Lower leg skin (tissue), 4 donors: ENCODE results near the gene ARNT2. TPM values are rescaled to one million over a fixed set of nuclear protein-coding genes. Genes with fewer than 3 reads are reported as not detected.

Experiments
- DNase-seq, 2 donors: peaks; one replicate each; pipeline ENCODE4 v3.0.0-alpha.2; 2019; ENCODE audit warnings: low spot score in 2 of 2
- H3K4me3 ChIP-seq: fragments of 200-600 bp; sonication (generic); 2 replicates; pipeline ENCODE4 v1.5.1; 2017; ENCODE audit warnings: mild to moderate bottlenecking, low read depth; ENCODE audit not compliant: poor library complexity, severe bottlenecking
- POLR2A ChIP-seq, 2 donors: fragments of 450-650 bp; IDR thresholded peaks; one replicate each; pipeline ENCODE4 v1.6.1; 2016 to 2017; ENCODE audit warnings: antibody characterized with exemption in 2 of 2, mild to moderate bottlenecking in 1 of 2, moderate library complexity in 1 of 2
- WGBS, 2 donors: methylation state at CpG; one replicate each; pipeline ENCODE4 v1.1.5; 2018; 5-methylcytosine and 5-hydroxymethylcytosine counted together
- intact Hi-C: fragments of 100-400 bp; cut with DNase I; formaldehyde crosslinking; loops from one replicate; pipeline ENCODE4 v1.15.0; 2023; ENCODE audit warnings: low total_unique reads
- total RNA-seq, 4 donors: library from RNA; depleted of rRNA; stranded (reverse); fragments of >200 nt; gene quantifications; one replicate each; pipeline ENCODE4 v1.1.0, GENCODE V29; 2016
- TF ChIP-seq, protein P1 (sequence below), 3 donors: fragments of 450-650 bp; IDR thresholded peaks; one replicate each; pipeline ENCODE4 v1.5.1; 2016; ENCODE audit warnings: antibody characterized with exemption in 3 of 3, mild to moderate bottlenecking in 3 of 3, moderate library complexity in 2 of 3

ARNT2 gene
- total RNA-seq, 4 donors from 2014 or later = 1.7 to 8.7 (median 3.0) TPM

DNA sequence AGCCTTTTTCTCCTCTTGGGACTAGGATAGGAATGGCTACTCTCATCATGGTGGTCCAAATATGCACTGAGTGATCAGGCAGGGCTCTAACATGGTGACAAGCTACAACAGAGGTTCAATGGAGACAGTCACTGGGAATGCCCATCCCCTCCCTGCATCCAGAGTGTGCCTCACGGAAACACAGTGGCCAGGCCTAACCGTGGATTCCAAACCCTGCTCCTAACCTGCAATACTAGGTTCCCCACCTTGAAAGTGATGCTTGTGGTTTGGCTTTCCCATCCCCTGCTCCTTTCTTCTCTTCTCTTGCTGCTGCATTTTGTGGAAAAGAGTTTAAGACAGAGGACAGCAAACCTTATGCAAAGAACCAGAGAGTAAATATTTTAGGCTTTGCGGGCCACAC, 216.0 kb downstream of the ARNT2 start:
- 91 to 94% methylated on average over 3 of the region's 3 CpGs for WGBS, 2 donors
- H3K4me3 ChIP-seq = no peak overlapping the region
- no peak for TF ChIP-seq POLR2A (IDR thresholded peaks at IDR 0.05)
- TF ChIP-seq, protein P1, sequence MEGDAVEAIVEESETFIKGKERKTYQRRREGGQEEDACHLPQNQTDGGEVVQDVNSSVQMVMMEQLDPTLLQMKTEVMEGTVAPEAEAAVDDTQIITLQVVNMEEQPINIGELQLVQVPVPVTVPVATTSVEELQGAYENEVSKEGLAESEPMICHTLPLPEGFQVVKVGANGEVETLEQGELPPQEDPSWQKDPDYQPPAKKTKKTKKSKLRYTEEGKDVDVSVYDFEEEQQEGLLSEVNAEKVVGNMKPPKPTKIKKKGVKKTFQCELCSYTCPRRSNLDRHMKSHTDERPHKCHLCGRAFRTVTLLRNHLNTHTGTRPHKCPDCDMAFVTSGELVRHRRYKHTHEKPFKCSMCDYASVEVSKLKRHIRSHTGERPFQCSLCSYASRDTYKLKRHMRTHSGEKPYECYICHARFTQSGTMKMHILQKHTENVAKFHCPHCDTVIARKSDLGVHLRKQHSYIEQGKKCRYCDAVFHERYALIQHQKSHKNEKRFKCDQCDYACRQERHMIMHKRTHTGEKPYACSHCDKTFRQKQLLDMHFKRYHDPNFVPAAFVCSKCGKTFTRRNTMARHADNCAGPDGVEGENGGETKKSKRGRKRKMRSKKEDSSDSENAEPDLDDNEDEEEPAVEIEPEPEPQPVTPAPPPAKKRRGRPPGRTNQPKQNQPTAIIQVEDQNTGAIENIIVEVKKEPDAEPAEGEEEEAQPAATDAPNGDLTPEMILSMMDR (IDR thresholded peaks at IDR 0.05) = no peak
- intact Hi-C loops = loop anchor here (10.0 kb wide), 1 partner anchor 155 kb away; the partner anchor contains the start of gene CEMIP
- no peak for DNase-seq

DNA sequence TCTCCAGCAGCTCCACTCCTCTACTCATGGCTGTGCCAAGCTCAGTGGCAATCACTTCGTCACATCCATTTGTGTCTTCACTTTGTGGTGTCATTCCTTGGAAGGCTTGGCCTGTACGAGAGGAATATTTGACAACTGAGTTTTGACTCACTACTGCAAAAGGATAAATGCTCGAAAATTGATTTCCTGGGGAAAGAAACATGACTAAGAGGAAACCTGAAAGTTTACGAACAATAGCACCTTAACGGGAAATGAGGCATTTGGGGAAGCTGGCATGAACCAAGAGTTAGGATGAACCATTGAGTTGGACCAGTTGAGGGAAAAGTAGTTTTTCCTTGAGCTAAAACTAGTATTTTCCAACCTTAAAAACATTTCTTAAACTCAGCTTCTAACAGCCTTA, 216.7 kb downstream of the ARNT2 start:
- TF ChIP-seq POLR2A (IDR thresholded peaks at IDR 0.05) = no peak
- TF ChIP-seq, protein P1 (IDR thresholded peaks at IDR 0.05) = no peak
- intact Hi-C loops = loop anchor here (10.0 kb wide), 1 partner anchor 154 kb away; the partner anchor contains the start of gene CEMIP
- WGBS, 2 donors = 76 to 82% methylated on average over 5 of the region's 5 CpGs
- no peak for DNase-seq
- no peak overlapping the region for H3K4me3 ChIP-seq

DNA sequence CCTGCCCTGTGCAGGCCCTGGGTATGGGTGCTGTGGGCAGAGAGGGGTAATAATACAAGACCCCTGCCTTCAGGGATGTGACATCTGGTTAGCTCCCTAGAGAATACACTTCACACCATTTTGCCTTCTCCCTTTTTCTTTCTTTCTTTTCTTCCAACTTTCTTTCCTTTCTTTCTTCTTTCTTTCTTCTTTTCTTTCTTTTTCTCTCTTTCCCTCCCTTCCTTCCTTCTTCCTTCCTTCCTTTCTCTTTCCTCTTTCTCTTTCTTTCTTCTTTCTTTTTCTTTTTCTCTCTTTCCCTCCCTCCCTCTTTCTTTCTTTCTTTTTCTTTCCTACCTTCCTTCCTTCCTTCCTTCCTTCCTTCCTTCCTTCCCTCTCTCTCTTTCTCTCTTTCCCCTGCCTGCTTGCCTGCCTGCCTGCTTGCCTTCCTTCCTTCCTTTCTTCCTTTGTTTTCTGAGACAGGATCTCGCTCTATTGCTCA, 222.5 kb downstream of the ARNT2 start:
- no peak overlapping the region for H3K4me3 ChIP-seq
- DNase-seq = no peak
- intact Hi-C loops = loop anchor here (10.0 kb wide), 1 partner anchor 148 kb away; the partner anchor contains the start of gene CEMIP
- 93 to 96% methylated on average over 1 of the region's 1 CpG for WGBS, 2 donors
- TF ChIP-seq POLR2A (IDR thresholded peaks at IDR 0.05) = no peak
- TF ChIP-seq, protein P1 (IDR thresholded peaks at IDR 0.05) = no peak

DNA sequence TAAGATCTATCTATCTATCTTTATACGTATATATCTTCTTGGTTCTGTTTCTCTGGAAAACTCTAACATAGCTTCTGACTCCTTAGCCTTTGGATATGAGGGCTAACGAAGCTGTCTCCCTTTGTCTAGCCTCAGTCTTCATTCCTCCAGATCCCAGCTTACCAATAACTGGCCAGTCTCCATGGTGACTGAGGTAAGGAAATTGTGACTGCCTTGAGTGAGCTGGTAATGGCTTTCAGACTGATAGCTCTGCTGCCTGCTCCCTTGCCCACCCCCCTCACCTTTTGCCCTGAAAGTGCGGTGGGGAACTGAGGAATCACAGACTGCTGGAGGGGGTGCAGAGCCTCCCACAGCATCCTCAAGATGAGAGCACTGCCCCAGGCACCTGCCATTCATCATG, 225.2 kb downstream of the ARNT2 start:
- DNase-seq = no peak
- intact Hi-C loops = loop anchor here (10.0 kb wide), 1 partner anchor 145 kb away; the partner anchor contains the start of gene CEMIP
- TF ChIP-seq POLR2A (IDR thresholded peaks at IDR 0.05) = no peak
- TF ChIP-seq, protein P1 (IDR thresholded peaks at IDR 0.05) = no peak
- no peak overlapping the region for H3K4me3 ChIP-seq
- WGBS, 2 donors = 85 to 100% methylated on average over 3 of the region's 3 CpGs

DNA sequence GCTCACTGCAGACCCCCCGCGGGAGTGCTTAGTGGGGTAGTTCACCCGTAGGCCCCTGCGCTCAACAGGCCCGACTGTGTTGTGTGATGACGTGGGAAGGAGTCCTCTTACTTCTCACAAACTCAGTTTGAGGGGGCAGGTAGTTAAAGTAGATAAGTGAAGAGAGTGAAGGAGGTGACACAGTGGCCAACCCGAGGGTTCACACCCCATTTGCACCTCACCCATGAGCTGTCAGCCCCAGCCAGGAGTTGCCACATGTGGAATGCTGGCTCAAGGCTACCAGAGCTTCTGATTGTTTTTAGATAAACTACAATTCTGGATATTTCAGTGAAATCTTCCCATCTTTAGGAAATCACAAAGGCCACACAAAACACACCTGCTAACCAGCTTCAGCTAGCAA, 226.8 kb downstream of the ARNT2 start:
- no peak overlapping the region for H3K4me3 ChIP-seq
- no peak for DNase-seq
- intact Hi-C loops = no loop called here
- TF ChIP-seq, protein P1 (IDR thresholded peaks at IDR 0.05) = no peak
- no peak for TF ChIP-seq POLR2A (IDR thresholded peaks at IDR 0.05)
- 92 to 95% methylated on average over 7 of the region's 7 CpGs for WGBS, 2 donors

DNA sequence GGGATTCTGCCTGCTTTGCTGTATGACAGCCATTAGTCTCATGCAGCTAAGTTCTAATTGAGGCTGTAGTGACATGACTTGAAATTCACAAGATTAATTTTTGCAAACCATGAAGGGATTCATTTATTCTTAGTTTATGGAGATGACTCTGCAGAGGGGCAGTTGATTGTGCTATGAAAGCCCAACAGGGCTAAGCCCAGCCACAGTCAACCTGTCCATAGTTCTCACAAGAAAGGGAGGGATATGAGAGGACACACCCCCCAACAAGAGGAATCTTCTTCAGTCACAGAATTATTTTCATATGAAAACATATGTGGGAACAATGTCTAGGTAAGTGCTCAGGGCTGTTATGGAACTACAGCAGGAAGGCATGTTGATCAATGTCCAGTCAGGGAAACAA, 229.0 kb downstream of the ARNT2 start:
- TF ChIP-seq POLR2A (IDR thresholded peaks at IDR 0.05) = no peak
- TF ChIP-seq, protein P1 (IDR thresholded peaks at IDR 0.05) = no peak
- DNase-seq = no peak
- intact Hi-C loops = no loop called here
- H3K4me3 ChIP-seq = no peak overlapping the region
